Panc1 (cell line): ENCODE measurements around the gene TMEM156.

Source experiments
- REST ChIP-seq, 2 experiments: IDR thresholded peaks; 2 replicates each; pipeline ENCODE4 v1.6.1; 2011 to 2012; ENCODE audit warnings: low read depth in 2 of 2, control low read depth in 1 of 2, low read length in 1 of 2, mild to moderate bottlenecking in 1 of 2, moderate library complexity in 1 of 2; ENCODE audit not compliant: insufficient read depth in 1 of 2
- TF ChIP-seq, protein P1 (sequence below): fragments of 450-650 bp; IDR thresholded peaks from 2 replicates; pipeline ENCODE4 v1.5.1; 2017; ENCODE audit warnings: mild to moderate bottlenecking

DNA sequence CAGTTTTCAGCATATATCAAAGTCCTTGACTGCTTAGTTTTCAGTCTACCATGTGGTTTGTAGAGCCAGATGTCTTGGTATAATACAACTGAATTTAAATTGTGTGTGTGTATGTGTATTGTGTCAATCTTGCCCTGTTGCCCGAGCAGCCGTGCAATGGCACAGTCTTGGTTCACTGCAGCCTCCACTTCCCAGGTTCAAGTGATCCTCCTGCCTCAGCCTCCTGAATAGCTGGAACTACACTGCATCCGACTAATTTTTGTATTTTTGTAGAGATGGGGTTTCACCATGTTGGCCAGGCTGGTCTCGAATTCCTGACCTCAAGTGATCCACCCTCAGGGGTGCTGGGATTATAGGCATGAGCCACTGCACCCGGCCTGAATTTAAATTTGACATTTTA, 23.8 kb upstream of the TMEM156 start:
- TF ChIP-seq, protein P1, sequence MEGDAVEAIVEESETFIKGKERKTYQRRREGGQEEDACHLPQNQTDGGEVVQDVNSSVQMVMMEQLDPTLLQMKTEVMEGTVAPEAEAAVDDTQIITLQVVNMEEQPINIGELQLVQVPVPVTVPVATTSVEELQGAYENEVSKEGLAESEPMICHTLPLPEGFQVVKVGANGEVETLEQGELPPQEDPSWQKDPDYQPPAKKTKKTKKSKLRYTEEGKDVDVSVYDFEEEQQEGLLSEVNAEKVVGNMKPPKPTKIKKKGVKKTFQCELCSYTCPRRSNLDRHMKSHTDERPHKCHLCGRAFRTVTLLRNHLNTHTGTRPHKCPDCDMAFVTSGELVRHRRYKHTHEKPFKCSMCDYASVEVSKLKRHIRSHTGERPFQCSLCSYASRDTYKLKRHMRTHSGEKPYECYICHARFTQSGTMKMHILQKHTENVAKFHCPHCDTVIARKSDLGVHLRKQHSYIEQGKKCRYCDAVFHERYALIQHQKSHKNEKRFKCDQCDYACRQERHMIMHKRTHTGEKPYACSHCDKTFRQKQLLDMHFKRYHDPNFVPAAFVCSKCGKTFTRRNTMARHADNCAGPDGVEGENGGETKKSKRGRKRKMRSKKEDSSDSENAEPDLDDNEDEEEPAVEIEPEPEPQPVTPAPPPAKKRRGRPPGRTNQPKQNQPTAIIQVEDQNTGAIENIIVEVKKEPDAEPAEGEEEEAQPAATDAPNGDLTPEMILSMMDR = no peak
- TF ChIP-seq REST (IDR thresholded peaks at IDR 0.05; ENCODE audit: insufficient read depth in 1 of 2, low read depth in 2 of 2, low read length in 1 of 2) = no peak
